ENCODE measurements around the gene CRYBB1.

GRCh38 chr22:26549902-26550497, 67.8 kb downstream of the CRYBB1 start:
- TF ChIP-seq CTCF (IDR thresholded peaks at IDR 0.05; ENCODE audit: low read depth, low read length, missing input control) (no peak), TAF1 (conservative IDR thresholded peaks at IDR 0.05) (no peak), ATF3 (IDR thresholded peaks at IDR 0.05) (no peak)

Measured in liver (tissue), 3 donors.